GM04504 (cell line): ENCODE measurements around the gene RNF144A.
"Not testable (repeated sequence)": the region's sequence is repeated elsewhere in the genome, so short reads cannot be mapped to it uniquely, and the experiment has no call there.

ENCODE experiments used
- DNase-seq: peaks from one replicate; pipeline ENCODE4 v3.0.0-alpha.2; 2012; ENCODE audit warnings: low read depth

The RNF144A gene

DNA sequence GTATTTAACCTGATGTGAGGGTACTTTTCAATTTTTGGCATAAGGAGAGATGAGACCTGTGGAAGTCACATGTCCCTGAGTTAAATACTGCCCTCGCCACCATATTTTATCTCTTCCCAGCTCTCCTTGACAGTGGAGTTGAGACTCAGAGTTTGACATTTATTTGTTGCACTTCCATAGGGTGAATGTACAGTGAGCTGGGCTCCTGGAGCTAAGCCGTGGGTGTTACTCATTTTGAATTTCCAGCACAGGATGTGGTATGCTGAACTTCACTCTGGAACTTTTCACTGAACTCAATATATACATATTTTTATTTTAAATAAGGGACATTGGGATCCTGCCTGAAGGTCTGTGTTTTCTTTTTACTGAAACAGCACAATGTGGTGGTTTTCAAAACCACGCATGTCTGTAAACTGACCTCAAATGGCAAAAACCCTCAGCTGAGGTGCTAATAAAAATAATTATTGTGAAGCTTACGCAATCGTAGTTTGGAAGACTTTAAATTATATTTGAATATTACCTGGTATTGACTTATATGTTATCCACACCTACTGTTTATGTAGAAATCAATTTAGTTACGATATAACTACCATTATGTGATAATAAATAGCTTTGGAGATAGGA is 12.1 kb downstream of the RNF144A start:
- no peak for DNase-seq

DNA sequence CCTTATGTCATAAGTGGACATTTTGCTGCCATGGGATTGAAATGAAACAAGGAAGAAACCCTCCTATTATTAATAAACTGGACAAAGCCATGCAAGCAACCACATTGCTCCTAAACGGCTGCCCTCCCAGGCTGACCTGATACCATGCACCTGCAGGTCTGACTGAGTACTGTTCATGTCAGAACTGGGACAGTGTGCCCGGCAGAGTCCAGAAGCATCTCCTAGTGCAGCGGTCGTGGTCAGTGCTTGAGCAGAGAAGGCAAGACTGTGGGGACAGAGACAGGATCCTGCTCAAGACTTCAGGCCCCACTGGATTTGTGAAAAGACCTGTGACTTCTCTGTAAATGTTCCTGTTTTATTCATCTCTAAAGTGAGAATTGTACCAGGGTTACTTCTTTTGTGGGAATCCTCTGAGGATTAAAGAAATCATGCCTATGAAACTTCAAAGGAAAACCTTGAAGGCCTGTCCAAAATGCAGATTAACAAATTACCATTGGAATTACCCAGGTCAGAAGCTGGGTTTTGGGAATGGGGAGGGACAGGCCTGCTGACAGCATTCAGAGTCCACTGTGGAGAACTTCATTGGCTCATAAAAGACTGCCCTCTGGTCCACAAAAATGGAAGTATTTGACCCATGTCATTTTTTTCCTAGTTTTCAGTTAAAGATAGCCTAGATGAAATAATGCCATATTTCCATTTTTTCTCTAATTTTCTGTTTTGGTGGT is 13.9 kb downstream of the RNF144A start:
- no peak for DNase-seq

DNA sequence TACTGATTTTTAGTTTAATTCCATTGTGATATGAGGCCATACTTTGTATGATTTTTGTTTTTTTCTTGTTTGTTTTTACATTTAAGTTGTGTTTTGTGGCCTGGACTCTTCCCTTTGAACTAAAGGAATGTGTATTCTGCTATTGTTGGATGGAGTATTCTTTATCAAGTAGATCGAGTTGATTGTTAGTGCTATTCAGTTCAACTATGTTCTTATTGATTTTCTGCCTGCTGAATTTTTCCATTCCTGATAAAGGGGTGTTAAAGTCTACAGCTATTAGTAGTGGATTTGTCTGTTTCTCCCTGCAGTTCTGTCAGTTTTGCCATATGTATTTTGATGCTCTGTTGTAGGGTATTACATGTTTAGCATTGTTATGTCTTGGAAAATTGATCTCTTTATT is 14.5 kb downstream of the RNF144A start:
- no peak for DNase-seq

DNA sequence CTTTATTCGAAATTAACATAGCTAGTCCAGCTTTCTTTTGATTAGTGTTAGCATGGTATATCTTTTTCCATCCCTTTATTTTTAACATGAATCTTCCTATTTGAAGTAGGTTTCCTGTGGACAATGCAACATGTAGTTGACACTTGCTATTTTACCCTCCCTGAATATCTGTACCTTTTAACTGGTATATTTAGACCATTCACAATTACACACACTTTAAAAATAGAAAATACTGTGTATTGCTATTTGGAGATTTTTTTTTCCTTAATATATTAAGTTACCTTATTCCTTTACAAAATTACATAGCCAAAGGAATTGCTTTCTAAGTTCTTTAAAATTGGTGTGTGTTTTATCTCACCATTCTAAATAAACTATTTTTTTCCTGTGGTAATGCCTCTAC is 15.0 kb downstream of the RNF144A start:
- DNase-seq, result no peak

DNA sequence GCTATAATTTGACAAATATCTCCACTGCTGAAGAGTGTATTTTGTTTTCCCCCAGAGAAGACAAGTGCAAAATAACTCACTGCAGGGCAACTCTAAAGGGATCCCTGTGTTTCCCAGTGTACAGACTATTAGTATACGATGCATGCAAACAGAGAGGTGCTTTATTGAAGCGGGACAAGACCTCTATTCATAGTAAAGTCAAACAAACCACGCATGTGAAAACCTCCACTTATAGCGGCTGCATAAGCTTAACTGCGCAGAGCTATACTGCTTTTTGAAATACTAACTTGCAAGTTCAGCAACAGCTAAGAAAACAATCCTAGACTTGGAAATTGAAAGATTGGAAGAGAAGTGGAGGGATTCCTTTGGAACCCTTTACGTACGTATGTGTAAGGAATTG is 15.6 kb downstream of the RNF144A start:
- no peak for DNase-seq

DNA sequence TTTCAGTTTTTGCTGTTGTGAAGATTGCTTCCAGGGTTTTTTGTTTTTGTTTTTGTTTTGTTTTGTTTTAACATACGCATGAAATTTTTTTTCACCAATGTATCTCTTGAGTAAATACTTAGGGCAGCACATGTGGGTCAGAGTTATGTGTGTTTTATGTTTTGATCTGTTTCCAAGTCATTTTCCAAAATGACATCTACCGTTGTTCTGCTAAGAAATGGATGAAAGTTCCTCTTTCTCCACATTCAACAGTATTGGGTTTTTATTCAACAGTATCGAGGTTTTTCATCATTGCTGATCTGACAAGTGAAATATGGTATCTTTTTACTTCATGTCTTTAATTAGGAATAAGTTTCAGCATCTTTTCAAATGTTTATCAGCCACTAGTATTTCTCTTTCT is 16.7 kb downstream of the RNF144A start:
- no peak for DNase-seq

DNA sequence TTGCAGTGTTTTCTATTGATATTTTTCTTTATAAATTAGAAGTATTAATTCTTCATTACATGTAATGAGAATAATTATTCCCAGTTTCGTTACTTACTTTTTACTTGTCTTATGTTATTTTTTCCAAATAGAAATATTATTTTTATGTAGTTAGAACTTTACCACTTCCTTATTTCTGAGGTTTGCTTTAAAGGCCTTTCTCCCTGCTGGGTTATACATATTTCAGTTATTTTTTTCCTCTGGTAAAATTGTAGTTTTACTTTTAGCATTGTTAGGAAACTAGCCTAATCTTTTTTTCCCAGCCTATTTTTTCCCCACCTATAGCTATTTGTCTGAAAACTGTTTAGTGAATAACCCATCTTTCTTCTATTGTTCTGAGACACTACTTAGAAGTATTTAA is 17.1 kb downstream of the RNF144A start:
- no peak for DNase-seq

DNA sequence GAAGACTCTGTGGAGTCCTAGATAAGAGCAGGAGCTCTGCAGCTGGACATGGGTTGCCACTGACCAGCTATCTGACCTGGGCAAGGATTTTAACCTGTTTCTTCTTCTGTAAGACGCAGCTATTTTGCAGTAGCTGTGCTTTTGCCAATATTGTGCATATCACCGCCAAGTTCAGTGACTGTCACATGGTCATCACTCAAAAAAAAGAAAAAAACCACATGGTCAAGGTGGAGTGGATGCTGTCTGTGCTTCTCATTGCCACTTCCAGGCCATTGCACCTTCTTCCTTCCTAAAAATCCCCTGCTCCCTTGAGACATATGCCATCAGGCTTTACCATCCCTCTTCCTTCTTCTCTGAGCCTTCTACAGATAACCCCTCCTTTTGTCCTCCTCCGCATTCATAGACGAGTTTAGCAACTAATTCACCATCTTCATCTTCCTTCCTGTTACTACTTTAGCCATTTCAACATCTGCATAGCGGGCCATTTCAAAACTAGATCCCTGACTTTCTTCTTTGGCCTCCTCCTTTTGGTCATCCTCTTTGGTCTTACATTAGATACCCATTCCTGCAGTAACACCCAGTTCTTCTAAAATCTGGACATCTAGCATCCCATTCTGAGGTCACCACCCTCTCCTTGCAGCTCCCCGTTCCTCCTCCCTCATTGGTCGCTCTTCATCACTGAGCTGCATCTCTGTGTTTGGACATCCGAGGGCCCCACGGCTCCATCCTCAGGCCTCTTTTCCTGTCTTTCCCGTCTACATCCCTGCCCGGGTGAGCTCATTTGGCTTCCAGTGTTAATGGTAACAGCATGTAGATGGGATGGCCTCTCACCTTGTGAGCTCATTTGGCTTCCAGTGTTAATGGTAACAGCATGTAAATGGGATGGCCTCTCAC is 17.8 kb downstream of the RNF144A start:
- no peak for DNase-seq

DNA sequence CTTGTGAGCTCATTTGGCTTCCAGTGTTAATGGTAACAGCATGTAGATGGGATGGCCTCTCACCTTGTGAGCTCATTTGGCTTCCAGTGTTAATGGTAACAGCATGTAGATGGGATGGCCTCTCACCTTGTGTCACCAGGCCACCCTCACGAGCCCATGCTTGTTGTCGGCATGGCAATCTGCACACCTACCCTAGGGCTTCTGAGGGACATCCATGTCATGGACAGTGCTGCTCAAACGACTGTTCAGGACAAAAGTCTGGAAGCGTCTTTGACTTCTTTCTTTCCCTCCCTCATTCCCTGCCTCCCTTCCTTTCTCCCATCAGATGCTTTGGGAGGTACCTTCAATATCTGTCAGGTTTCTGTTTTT is 18.4 kb downstream of the RNF144A start:
- not testable (repeated sequence) for DNase-seq

DNA sequence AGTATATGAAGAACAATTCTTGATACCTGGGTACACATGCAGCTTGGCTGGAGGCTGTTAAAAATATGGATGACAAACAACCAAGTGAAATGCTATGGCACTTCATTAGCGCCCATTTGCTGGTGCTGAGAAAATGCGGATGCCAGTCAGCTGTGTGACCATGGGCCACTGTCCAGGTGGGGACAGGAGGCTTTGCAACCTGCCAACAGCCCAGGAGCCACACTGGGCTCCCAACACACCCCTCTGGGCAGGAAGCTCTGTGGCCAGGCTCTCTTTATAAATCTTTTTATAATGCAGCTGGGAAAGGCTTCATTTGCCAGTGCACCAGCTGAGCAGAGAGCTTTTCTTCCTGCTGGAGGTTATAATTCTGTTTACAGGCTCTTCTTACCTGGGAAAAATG is 19.9 kb downstream of the RNF144A start:
- no peak for DNase-seq

DNA sequence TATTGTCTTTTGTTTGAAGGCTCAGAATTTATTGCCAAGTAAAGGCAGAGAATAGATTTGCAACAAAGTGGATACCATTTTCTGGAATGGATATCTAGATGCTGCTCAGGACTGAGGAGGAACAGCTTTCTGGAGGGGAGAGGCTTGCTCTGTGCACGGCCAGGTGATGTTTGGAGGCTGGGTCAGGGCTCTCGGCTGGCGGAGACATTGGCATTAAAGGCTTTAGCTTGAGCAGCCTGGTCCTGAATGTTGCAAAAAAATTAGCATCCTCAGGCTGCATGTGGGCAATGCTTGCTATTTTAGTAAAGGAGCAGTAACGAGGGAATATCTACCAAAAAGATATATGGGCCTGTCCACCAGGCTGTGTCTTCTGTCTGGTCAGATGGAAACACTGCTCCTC is 20.4 kb downstream of the RNF144A start:
- DNase-seq, result no peak

DNA sequence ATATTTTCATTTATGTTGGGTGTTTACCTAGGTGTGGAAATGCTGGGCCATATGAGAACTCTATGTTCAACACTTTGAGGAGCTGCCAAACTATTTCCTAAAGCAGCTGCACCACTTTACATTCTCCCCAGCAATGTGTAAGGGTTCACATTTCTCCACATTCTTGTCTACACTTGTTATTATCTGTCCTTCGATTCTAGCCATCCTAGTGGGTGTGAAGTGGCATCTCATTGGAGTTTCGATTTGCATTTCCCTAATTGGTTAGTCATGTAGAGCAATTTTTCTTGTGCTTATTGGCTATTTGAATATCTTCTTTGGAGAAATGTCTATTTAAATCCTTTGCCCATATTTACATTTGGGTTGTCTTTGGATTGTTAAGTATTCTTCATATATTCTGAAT is 21.9 kb downstream of the RNF144A start:
- no peak for DNase-seq

DNA sequence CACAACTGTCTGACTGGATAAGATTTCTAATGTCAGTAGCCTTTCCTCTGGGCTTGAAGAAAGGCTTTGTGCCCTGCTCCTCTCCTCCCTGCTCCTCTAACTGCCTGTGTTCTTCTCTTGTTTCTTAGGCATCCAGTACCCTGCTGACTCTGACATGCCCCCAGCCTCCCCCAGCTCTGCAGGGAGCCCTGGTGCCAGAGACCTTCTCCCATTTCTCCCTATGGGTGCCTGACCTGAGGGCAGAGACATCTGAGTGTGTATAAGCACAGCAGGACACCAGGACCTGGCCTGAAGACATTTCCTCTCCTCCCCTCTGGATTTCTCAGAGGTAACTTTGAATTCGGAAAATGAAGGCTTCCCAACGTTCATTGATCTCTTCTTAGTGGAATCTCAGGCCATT is 23.6 kb downstream of the RNF144A start:
- DNase-seq, result no peak

DNA sequence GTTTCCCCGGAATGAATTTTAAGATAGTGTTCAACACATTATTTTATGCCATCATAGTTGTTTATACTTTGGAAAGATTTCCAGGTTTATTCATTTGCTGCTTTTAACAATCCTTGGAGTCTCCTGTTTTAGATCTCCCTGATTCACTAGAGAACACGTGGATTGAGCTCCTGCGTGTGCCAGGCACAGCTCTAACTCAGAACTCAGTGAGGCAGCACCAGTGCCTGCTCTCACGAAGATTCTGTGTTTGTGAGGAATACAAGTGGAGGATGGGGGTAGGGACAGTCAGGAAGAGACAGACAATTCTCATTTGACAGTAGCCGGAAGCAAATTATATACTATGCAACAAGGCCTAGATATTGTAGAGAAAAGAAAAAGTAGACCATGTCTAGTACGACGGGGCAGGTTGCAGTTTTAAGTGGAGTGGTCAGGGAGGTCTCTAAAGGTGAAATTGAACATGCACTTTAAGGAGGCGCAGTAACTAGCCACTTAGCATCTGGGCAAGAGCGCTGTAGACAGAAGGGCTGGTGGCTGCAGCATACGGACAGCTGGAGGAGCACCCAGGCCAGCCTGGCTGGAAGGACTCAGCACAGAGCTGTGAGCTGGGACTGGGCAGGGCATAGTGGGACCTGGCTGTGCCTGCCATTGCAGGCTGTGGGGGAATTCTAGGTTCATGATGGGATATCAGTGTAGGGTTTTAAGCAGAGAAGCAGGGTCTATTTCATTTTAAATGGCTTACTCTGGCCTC is 24.3 kb downstream of the RNF144A start:
- DNase-seq, result no peak

DNA sequence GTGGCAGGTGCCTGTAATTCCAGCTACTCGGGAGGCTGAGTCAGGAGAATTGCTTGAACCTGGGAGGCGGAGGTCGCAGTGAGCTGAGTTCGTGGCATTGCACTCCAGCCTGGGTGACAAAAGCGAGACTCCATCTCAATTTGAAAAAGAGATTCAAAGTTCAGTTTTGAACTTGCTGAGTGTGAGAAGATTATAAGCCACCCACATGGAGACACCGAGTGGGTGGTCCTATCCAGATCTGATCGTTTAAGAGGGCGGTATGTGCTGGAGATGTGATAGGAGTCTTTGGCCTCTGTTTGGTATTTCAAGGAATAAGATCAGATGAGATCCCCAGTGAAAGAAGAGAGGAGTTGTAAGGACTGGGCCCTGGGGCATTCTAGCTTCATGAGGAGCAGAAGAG is 25.6 kb downstream of the RNF144A start:
- DNase-seq, result no peak

DNA sequence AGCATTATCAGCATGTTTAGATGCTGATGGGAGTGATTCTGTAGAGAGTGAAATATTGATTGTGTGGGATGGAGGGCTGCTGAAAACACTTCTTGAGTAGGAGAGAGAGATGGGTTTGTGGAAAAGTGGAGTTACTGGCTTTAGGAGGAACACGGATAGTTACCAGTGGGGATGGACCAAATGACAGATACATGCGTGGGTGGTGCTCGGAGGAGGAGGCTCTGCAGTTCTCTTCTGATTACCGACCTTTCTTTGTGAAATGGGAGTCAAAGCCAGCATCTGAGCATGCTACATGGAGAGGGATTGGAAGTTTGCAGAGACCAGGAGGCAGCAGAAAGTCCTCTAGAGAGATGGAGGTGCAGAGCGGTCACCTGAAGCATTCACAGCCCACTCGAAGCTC is 26.3 kb downstream of the RNF144A start:
- no peak for DNase-seq

DNA sequence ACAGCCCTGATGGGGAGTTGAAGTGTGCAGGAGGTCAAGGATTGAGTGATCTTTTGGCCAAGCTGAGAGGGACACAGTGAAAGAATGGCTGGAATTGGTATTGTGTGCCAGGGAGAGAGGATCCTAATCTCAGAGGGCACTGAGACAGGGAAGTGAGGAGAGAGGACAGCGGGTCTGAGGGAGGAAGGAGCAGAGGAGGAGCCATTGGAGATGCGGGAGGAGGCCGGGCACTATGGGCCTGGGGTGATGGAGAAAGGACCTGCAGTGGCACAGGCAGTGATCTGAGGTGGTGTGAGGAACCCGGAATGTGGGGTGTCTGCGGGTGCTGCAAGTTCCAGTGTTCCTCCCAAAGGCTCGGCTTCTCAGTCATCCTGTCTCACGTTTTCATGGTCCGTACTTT is 26.8 kb downstream of the RNF144A start:
- no peak for DNase-seq

DNA sequence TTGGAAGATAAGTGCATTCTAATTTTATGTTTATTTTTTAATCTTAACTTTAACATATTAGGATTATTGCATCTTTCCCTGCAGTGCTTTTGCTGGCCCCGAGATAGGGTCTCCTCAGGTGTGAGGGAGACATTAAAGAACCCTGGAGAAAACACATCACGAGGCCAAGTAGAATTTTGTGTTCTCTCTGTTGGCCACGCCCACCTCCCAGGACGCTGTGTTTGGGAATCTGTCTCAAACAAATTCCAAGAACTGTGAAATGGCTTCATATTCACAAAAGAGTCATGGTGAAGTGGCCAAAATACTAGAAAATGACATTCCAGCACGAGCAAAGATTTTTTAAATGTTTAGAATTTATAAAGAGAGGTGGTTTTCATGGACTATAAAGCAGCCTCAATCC is 27.3 kb downstream of the RNF144A start:
- no peak for DNase-seq

DNA sequence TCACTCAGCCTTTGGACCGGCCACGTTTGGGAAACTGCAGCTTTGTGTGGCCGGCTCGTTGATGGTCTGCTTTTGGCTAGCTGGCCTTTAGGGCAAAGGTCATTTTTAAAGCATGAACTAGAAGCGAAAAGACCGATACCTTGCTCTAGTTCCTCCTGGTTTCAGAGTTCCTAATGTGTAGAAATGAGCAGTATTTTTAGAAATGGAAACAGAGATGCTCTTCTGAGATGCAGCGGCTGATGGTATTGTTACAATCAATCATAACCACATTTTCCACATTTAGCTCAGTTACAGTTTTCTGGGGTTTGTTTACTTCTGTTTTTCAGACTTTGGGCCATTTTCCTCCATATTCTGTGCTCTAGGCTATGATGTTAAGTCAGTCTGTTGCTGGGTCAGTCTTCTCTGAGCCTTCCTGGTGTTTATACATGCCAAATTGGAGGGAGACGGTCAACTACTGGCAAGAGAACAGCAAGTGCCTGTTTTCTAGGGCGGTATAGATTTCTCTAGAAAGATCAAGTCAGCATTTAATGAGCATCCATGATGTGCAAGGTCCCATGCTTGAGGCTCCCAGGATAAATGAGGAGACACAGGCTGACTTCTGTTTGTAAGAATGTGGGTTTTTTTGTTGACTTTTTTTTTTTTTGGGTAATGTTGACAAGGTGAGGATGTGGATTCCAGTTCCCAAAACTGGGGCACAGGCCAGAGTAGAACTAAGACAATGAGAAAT is 28.0 kb downstream of the RNF144A start:
- DNase-seq, result no peak

DNA sequence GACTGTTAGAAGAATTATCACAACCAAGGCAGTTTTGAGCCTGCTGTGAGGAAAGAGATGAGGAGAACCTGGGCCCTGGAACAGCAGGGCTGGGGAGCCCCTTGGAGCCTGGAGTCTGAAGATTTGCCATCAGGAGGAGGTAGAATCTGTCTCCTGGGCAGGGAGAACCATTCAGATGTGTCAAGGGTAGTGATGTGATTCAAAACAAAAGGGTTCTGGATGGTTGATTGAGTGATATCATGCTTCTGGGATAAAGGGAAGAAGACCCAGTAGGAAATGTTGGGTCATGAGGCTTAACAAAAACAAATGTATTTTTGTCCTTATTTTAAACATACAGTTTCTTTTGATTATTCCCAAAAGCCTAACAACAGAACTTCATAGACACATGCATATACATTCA is 28.6 kb downstream of the RNF144A start:
- DNase-seq, result no peak

DNA sequence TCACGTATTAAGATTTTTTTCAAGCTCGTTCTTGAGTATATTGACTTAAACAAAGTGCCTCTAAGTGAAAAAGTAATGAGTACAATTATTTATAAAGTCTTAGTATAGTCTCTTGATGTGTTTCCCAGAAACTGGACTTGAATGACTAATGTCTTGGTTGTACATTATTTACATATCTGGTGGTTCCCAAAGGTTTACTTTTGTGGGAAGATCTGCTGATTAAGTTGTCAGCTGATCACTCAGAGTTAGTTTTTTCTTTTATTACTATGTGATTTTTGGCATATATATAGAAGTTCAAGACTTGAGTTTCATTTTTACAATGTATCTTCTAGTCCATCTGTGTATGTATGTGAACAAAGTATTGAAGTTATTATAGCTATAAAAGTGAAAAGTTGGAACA is 29.5 kb downstream of the RNF144A start:
- peak; percentile 43 for DNase-seq
